OCI-LY1 (cell line): ENCODE measurements around the gene CSNK1G2.

Source experiments
- H2AFZ ChIP-seq: fragments of 200-600 bp; sonication (generic), shearing (Covaris generic); 2 replicates; pipeline ENCODE4 v1.6.0; 2014; ENCODE audit warnings: antibody characterized with exemption, mild to moderate bottlenecking, low read length
- H3F3A ChIP-seq: fragments of 200-600 bp; sonication (generic), shearing (Covaris generic); 2 replicates; pipeline ENCODE4 v1.6.0; 2014; ENCODE audit warnings: mild to moderate bottlenecking, antibody characterized with exemption, low read length, moderate library complexity; ENCODE audit not compliant: insufficient read depth
- H3K27ac ChIP-seq: fragments of 200-600 bp; sonication (generic); 2 replicates; pipeline ENCODE4 v1.5.1; 2014; ENCODE audit warnings: low read length, mixed run types, mild to moderate bottlenecking, low read depth; ENCODE audit not compliant: poor library complexity, severe bottlenecking
- H3K27me3 ChIP-seq: fragments of 200-600 bp; sonication (generic); 2 replicates; pipeline ENCODE4 v1.6.0; 2014; ENCODE audit warnings: antibody characterized with exemption, mild to moderate bottlenecking, low read length, moderate library complexity; ENCODE audit not compliant: insufficient read depth
- H3K36me3 ChIP-seq: fragments of 200-600 bp; sonication (generic); 2 replicates; pipeline ENCODE4 v1.6.1; 2014; ENCODE audit warnings: mild to moderate bottlenecking, antibody characterized with exemption, low read length, moderate library complexity, mixed read lengths; ENCODE audit not compliant: insufficient read depth
- H3K4me1 ChIP-seq: fragments of 200-600 bp; sonication (generic); 2 replicates; pipeline ENCODE4 v1.5.1; 2014; ENCODE audit warnings: mild to moderate bottlenecking, low read length, moderate library complexity; ENCODE audit not compliant: insufficient read depth, severe bottlenecking
- H3K4me2 ChIP-seq: fragments of 200-600 bp; sonication (generic), shearing (Covaris generic); 2 replicates; pipeline ENCODE4 v1.6.1; 2014; ENCODE audit warnings: low read length
- H3K4me3 ChIP-seq: fragments of 200-600 bp; sonication (generic); 2 replicates; pipeline ENCODE4 v1.5.1; 2014; ENCODE audit warnings: low read length, low read depth, mild to moderate bottlenecking, mixed read lengths; ENCODE audit not compliant: poor library complexity, severe bottlenecking
- H3K79me2 ChIP-seq: fragments of 200-600 bp; shearing (Covaris generic); 2 replicates; pipeline ENCODE4 v1.6.1; 2016; ENCODE audit warnings: mixed run types, low read length, mixed read lengths; ENCODE audit not compliant: insufficient read depth
- H3K9ac ChIP-seq: fragments of 200-600 bp; sonication (generic), shearing (Covaris generic); 2 replicates; pipeline ENCODE4 v1.6.1; 2014; ENCODE audit warnings: mild to moderate bottlenecking, low read length, mixed read lengths
- H3K9me2 ChIP-seq: fragments of 200-600 bp; sonication (generic), shearing (Covaris generic); 2 replicates; pipeline ENCODE4 v1.6.1; 2014; ENCODE audit warnings: low read depth, mild to moderate bottlenecking, low read length, mixed read lengths
- H3K9me3 ChIP-seq: fragments of 200-600 bp; shearing (Covaris generic); 2 replicates; pipeline ENCODE4 v1.6.1; 2014; ENCODE audit warnings: low read length, mixed read lengths
- H4K20me1 ChIP-seq: fragments of 200-600 bp; sonication (generic), shearing (Covaris generic); 2 replicates; pipeline ENCODE4 v1.6.0; 2016; ENCODE audit warnings: mild to moderate bottlenecking, low read length; ENCODE audit not compliant: insufficient read depth
- EZH2 ChIP-seq: fragments of 200-600 bp; sonication (generic), shearing (Covaris generic); IDR thresholded peaks from 2 replicates; pipeline ENCODE4 v1.8.0; 2017; ENCODE audit warnings: borderline replicate concordance, mixed run types, mild to moderate bottlenecking, antibody characterized with exemption, low read length, moderate library complexity, mixed read lengths
- TF ChIP-seq, protein P1 (sequence below): fragments of 200-600 bp; sonication (generic), shearing (Covaris generic); IDR thresholded peaks from 2 replicates; pipeline ENCODE4 v1.5.1; 2017; ENCODE audit warnings: mild to moderate bottlenecking, antibody characterized with exemption, low read length, moderate library complexity, mixed read lengths

The CSNK1G2 gene

GRCh38 chr19:2011169-2011568 lies 70.2 kb downstream of the CSNK1G2 start:
- Histone ChIP-seq H3K27ac (no peak overlapping the region), H3K36me3 (no peaks in the 10 kb centered on the region), H3F3A (no peaks in the 10 kb centered on the region), H3K4me3 (no peak overlapping the region), H3K9me2 (no peaks in the 10 kb centered on the region), H3K4me1 (peaks cover 8% of the 10 kb centered on the region), H4K20me1 (no peaks in the 10 kb centered on the region), H2AFZ (no peak overlapping the region), H3K4me2 (no peak overlapping the region), H3K27me3 (no peaks in the 10 kb centered on the region), H3K9me3 (no peaks in the 10 kb centered on the region), H3K79me2 (no peaks in the 10 kb centered on the region), H3K9ac (no peak overlapping the region)
- TF ChIP-seq, protein P1, sequence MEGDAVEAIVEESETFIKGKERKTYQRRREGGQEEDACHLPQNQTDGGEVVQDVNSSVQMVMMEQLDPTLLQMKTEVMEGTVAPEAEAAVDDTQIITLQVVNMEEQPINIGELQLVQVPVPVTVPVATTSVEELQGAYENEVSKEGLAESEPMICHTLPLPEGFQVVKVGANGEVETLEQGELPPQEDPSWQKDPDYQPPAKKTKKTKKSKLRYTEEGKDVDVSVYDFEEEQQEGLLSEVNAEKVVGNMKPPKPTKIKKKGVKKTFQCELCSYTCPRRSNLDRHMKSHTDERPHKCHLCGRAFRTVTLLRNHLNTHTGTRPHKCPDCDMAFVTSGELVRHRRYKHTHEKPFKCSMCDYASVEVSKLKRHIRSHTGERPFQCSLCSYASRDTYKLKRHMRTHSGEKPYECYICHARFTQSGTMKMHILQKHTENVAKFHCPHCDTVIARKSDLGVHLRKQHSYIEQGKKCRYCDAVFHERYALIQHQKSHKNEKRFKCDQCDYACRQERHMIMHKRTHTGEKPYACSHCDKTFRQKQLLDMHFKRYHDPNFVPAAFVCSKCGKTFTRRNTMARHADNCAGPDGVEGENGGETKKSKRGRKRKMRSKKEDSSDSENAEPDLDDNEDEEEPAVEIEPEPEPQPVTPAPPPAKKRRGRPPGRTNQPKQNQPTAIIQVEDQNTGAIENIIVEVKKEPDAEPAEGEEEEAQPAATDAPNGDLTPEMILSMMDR, result no peak
- no peak for TF ChIP-seq EZH2

DNA sequence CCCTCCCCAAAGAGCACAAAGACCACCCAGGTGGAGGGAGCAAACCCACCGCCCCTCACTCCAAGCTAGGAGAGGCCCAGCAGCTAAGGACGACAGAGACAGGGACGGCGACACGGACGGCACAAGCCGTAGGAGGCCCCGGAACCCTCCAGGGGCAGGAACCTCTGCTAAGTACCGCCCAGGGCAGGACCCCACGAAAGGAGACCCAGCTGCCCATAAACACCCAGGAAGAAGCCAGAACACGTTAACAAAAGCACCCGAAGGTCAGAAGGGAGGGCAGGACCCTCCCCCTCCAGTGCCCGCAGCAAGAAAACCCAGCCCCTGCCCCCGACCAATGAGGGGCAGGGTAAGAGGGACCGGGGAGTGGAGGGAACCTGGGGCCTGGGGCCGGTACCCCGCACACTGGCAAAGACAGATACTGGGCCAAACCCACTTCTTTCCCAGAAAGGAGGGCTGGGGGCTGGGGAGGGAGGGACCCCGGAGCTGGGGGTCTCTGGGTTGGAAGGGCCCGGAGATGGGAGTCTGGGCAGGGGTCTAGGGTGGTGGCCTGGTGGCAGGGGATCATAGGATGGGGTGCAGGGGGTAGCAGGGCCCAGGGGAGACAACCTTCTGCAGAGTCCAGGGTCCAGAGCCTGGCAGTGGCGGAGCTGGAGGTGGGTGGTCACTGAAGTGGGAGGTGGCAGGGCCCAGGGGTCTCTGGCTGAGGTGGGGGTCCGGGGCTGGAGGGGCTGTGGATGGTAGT lies 72.1 kb downstream of the CSNK1G2 start:
- Histone ChIP-seq H3K4me3 (no peak overlapping the region), H3K4me2 (no peak overlapping the region), H3K27ac (no peak overlapping the region), H3K4me1 (peaks cover 14% of the 10 kb centered on the region), H3K9ac (no peak overlapping the region), H3K79me2 (no peaks in the 10 kb centered on the region), H3K36me3 (no peaks in the 10 kb centered on the region), H3K9me3 (no peaks in the 10 kb centered on the region), H4K20me1 (no peaks in the 10 kb centered on the region), H3K9me2 (no peaks in the 10 kb centered on the region), H2AFZ (no peak overlapping the region), H3F3A (no peaks in the 10 kb centered on the region), H3K27me3 (no peaks in the 10 kb centered on the region)
- TF ChIP-seq, protein P1, result no peak
- no peak for TF ChIP-seq EZH2

- H3K4me3 ChIP-seq, result no peak overlapping the region
- H3K9ac ChIP-seq, result no peak overlapping the region
- no peak for TF ChIP-seq EZH2
- TF ChIP-seq, protein P1, result no peak
- no peaks in the 10 kb centered on the region for H4K20me1 ChIP-seq
- H3K27ac ChIP-seq, result no peak overlapping the region
- no peak overlapping the region for H2AFZ ChIP-seq
- H3K9me3 ChIP-seq, result no peaks in the 10 kb centered on the region
- H3K9me2 ChIP-seq, result no peaks in the 10 kb centered on the region
- H3K36me3 ChIP-seq, result no peaks in the 10 kb centered on the region
- no peaks in the 10 kb centered on the region for H3K27me3 ChIP-seq
- H3K79me2 ChIP-seq, result no peaks in the 10 kb centered on the region
- no peaks in the 10 kb centered on the region for H3F3A ChIP-seq
- peaks cover 14% of the 10 kb centered on the region for H3K4me1 ChIP-seq
- 0 out of 2 replicates have a peak overlapping the region, but pooled peaks have one; percentile 78 for H3K4me2 ChIP-seq
These were observed 72.7 kb downstream of the CSNK1G2 start for GRCh38 chr19:2013683-2013961.
